Measurements from ENCODE around the gene ACOT6.
"Not testable (repeated sequence)": the region's sequence is repeated elsewhere in the genome, so short reads cannot be mapped to it uniquely, and the experiment has no call there.

ACOT6 gene

DNA sequence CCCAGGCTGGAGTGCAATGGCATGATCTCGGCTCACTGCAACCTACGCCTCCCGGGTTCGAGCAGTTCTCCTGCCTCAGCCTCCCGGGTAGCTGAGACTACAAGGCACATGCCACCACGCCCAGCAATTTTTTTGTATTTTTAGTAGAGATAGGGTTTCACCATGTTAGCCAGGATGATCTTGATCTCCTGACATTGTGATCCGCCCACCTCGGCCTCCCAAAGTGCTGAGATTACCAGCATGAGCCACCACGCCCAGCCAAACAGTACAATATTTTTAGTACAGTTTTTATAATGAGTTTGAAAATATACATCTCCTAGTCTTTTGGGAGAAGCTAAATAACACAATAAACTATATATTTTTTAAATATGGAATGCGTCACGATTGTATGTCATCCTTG, 46.9 kb downstream of the ACOT6 start:
- DNase-seq, result not testable (repeated sequence)

- no peak for DNase-seq
Measured at GRCh38 chr14:73660511-73660910, 48.2 kb downstream of the ACOT6 start.

GRCh38 chr14:73661872-73662271, 49.6 kb downstream of the ACOT6 start:
- no peak for DNase-seq

DNA sequence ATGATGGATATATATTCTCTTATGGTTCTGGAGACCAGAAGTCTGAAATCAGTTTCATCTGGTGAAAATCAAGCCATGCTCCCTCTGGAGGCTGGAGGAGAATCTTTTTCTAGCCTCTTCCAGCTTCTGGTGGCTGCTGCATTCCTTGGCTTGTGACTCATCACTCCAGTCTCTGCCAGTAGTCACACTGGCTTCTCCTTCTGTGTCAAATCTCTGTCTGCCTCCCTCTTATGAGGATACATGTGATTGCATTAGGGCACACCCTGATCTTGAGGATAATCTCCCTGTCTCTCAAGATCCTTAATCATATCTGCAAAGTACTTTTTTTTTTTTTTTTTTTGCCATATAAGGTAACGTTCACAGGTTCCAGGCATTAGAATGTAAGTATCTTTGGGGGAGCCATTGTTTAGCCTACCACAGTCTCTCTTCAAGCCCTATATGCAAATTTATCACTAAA, 50.2 kb downstream of the ACOT6 start:
- no peak for DNase-seq

DNA sequence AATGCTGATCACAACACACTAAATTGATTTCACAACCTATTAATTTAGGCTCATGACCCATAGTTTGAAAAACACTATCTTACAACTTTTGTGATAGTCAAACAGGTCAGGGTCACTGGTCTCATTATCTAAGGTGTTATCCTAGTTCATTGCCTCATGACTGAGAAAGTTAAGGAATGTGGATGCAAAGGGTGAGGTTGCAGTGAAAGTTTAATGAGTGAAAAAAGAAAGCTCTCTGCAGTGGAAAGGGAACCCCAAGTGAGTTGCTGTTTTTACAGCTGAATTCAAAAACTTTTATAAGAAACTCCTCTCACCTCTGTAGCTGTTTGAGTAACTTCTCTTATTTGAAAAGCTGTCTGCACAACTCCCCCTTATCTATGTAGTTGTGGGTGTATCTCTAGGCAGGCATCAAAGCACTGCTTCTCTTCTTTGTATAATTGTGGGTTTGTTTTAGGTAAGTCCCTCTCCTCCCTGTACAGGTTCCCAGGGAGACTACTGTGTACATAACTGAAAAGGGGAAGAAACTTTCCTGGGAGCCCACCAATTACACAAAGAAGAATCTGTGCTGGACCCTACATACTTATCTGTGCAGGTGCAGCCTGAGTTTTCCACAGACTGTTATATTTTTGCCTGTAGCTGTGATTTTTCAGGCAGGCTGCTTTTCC, 51.4 kb downstream of the ACOT6 start:
- DNase-seq, result no peak

GRCh38 chr14:73665130-73665529, 52.8 kb downstream of the ACOT6 start:
- DNase-seq, result no peak

GRCh38 chr14:73666583-73666982, 54.3 kb downstream of the ACOT6 start:
- no peak for DNase-seq

GRCh38 chr14:73667854-73668253, 55.5 kb downstream of the ACOT6 start:
- DNase-seq, result no peak
